Measurements from ENCODE around the gene GPHN.

Gene GPHN

GRCh38 chr14:67186789-67187584 lies 679.0 kb downstream of the GPHN start:
- DNase-seq: no peak

GRCh38 chr14:67187826-67188225 lies 679.9 kb downstream of the GPHN start:
- no peak for DNase-seq

GRCh38 chr14:67188326-67188725 lies 680.4 kb downstream of the GPHN start:
- DNase-seq: no peak

DNA sequence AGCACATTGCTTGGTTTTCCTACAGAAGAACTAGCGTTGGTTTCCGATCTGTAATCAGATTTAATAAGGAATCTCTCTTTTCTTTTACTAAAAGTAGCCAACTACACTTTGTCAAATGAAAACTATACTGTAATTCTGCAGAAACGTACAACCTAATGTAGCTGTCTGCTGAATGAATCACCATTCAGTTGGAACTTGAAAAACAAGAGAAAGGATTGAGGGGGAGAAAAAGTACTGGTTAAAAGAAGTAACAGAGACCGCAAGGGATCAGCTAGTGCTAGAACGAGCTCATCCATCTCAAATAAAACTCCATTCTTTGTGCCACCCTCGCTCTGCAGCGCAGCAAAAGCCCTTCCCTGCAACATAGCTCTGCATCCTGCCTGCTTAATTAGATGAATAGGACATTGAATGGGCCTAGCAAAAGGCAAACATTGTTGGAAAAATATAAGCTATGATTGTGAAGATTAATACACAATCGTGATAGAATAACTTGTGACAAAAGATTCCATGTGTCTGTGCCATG lies 683.9 kb downstream of the GPHN start:
- DNase-seq: no peak

GRCh38 chr14:67192366-67192765 lies 684.4 kb downstream of the GPHN start:
- no peak for DNase-seq

- no peak for DNase-seq
Observed at GRCh38 chr14:67195279-67195678, 687.3 kb downstream of the GPHN start.

GRCh38 chr14:67199016-67199415 lies 691.1 kb downstream of the GPHN start:
- DNase-seq: no peak

DNA sequence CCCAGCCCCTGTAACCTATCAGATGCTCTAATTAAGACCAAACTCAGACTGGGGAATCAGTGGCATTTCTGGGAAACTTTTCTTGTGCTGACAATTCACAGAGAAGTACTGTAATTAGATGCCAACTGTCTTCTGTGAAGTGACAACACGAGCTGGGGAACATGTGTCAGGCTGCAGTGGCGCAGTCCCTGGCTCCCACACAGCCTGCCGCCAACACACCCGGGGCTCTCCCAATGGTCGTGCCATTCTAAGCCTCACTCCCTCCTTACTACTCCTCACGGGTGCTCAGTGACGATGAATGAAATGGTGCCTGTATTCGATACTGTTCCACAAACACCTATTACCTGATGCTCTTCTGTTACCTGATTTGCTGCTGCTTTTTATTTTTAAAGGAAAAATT lies 699.9 kb downstream of the GPHN start:
- no peak for DNase-seq

DNA sequence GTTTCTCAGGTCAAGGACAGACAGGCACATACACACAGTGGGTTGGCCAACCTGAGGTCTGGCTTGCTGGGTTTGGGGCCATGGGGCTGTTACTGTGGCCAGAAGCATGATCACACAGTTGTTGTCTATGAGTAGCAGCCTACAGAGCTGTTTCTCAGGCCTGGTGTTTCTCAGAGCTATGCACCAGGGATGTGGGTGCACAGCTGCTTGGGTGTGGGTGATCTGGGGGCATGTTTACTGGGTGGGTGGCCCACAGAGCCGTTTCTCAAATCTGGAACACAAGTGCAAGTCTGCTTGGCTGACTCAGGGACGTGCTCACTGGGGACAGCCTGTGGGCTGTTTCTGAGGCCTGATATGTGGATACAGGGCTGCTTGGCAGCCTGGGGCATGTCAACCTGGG lies 710.2 kb downstream of the GPHN start:
- no peak for DNase-seq

DNA sequence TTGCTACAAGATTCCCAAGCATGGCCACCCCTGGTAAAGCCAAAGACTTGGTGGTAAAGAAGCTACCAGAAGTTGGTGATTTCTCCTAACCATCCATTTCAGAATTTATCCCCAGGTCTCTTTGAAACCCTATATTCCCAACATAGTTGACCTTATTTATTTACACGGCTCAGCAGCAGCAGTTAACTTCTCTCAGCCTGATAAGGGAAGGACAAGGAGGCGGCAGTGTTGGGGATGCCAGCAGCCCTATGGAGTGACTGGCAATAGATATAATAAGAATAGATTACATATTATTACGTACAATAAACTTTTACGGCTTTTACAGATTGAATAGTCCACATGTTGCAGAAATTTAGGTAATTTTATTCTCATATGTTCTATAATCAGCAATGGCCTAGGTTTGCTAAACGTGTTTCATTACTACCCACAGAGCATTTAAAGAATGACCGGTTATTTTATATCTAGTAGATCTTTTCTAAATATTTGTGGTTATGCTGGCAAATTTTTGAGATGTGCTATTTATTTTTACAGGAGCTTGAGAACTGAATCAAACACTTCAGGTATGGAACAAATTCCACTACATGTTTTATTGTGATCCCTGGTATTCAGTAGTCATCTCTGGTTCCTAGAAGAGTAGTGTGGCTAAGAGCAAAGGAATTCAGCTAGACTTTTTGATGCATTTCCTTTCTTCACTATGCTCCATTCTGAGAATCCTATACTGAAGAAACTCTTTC lies 713.5 kb downstream of the GPHN start:
- no peak for DNase-seq

- no peak for DNase-seq
Observed at GRCh38 chr14:67221982-67222328, 714.0 kb downstream of the GPHN start.

- DNase-seq: no peak
Observed at GRCh38 chr14:67225523-67225922, 717.6 kb downstream of the GPHN start.

DNA sequence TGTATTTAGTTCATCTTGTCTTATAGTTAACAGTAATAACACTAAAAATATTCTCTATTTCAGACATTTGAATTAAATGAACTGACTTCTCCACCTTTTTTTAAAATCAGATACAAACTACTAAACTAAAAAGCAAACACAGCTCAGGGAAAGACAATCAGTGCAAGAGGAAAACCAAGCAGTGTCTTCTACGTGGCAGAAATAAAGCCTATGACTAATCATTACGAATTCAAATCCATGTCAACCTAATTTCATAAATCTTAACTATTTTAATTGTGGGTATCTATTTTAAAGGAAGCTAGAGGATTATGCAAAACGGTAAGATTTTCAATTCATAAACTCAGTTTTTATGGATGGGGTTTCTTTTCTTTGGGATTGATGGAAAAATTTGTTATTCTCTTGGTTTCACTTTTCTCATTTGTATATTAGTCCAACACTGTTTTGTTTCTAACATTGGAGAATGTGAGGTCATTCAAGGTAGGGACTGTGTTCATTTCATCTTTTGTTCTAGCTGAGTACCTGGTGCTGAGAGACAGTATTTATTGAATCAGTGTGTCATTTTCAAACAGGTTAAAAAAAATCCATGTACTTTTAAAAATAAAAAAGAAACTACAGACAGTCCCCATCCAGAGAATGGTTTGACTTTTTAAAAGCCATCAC lies 720.5 kb downstream of the GPHN start:
- no peak for DNase-seq

Measured in NCI-H446 (cell line).